Keratinocyte (primary cell): ENCODE results near the gene WLS.

Source experiments
- EZH2 ChIP-seq: IDR thresholded peaks from one replicate; pipeline ENCODE4 v1.6.1; 2012; ENCODE audit warnings: inconsistent platforms, mild to moderate bottlenecking, low read length, moderate library complexity
- TF ChIP-seq, protein P1 (sequence below), 3 experiments: IDR thresholded peaks in 1 of 3; conservative IDR thresholded peaks in 1 of 3; optimal IDR thresholded peaks in 1 of 3; 2 replicates in 2 of 3; 3 replicates in 1 of 3; pipeline versions ENCODE3 to v1.5.1; 2011; ENCODE audit warnings: low read length in 3 of 3, mild to moderate bottlenecking in 3 of 3, moderate library complexity in 2 of 3, control low read depth in 1 of 3, inconsistent platforms in 1 of 3; ENCODE audit not compliant: insufficient read depth in 2 of 3; ENCODE audit errors: extremely low read depth in 1 of 3

DNA sequence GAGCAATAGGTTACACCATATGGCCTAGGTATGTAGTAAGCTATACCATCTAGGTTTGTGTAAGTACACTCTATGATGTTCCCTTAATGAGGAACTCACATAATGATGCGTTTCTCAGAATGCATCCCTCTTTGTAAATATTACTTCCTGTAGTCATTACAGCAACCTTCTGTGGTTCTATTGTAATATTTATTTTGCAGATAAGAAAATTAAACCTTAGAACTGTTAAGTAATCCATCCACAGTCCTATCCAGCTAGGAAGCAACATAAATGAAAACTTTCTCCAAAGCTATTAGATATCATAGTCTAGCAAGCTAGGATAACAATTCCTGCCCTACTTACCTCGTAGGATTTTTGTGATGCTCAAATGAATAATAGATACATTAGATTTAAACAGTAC, 88.7 kb downstream of the WLS start:
- TF ChIP-seq, protein P1, sequence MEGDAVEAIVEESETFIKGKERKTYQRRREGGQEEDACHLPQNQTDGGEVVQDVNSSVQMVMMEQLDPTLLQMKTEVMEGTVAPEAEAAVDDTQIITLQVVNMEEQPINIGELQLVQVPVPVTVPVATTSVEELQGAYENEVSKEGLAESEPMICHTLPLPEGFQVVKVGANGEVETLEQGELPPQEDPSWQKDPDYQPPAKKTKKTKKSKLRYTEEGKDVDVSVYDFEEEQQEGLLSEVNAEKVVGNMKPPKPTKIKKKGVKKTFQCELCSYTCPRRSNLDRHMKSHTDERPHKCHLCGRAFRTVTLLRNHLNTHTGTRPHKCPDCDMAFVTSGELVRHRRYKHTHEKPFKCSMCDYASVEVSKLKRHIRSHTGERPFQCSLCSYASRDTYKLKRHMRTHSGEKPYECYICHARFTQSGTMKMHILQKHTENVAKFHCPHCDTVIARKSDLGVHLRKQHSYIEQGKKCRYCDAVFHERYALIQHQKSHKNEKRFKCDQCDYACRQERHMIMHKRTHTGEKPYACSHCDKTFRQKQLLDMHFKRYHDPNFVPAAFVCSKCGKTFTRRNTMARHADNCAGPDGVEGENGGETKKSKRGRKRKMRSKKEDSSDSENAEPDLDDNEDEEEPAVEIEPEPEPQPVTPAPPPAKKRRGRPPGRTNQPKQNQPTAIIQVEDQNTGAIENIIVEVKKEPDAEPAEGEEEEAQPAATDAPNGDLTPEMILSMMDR (optimal IDR thresholded peaks at IDR 0.05 in 1 of 3, IDR thresholded peaks at IDR 0.05 in 1 of 3, conservative IDR thresholded peaks at IDR 0.05 in 1 of 3; ENCODE audit: extremely low read depth in 1 of 3, insufficient read depth in 2 of 3, low read length in 3 of 3): no peak
- no peak for TF ChIP-seq EZH2
